HepG2 (cell line): Measurements from ENCODE around the gene TPI1. TPM values are rescaled to one million over a fixed set of nuclear protein-coding genes. Genes with fewer than 3 reads are reported as not detected.

ENCODE experiments used
- CC2D1A ChIP-seq: sonication (generic); formaldehyde crosslinking; IDR thresholded peaks from 2 replicates; pipeline ENCODE4 v1.8.1; 2023; ENCODE audit warnings: mild to moderate bottlenecking, missing genetic modification reagents
- JARID2 ChIP-seq: sonication (generic); formaldehyde crosslinking; IDR thresholded peaks from 2 replicates; pipeline ENCODE4 v1.8.1; 2023; ENCODE audit warnings: missing genetic modification reagents, inconsistent platforms; ENCODE audit not compliant: insufficient replicate concordance
- MAF1 ChIP-seq: sonication (generic); formaldehyde crosslinking; IDR thresholded peaks from 2 replicates; pipeline ENCODE4 v1.5.0; 2020; ENCODE audit warnings: missing genetic modification reagents, borderline replicate concordance
- MAFG ChIP-seq: sonication (generic); formaldehyde crosslinking; IDR thresholded peaks from 2 replicates; pipeline ENCODE4 v1.5.1; 2020; ENCODE audit warnings: mild to moderate bottlenecking, missing genetic modification reagents
- MED1 ChIP-seq: sonication (generic); formaldehyde crosslinking; IDR thresholded peaks from 2 replicates; pipeline ENCODE4 v1.4.0; 2020; ENCODE audit warnings: missing genetic modification reagents
- PREB ChIP-seq: sonication (generic); formaldehyde crosslinking; IDR thresholded peaks from 2 replicates; pipeline ENCODE4 v1.4.0; 2020; ENCODE audit warnings: missing genetic modification reagents
- PTBP1 ChIP-seq: fragments of 200-400 bp; formaldehyde crosslinking; IDR thresholded peaks from 2 replicates; pipeline ENCODE4 v1.6.1; 2018; ENCODE audit warnings: low read length, low read depth; ENCODE audit not compliant: poor library complexity, severe bottlenecking
- TMF1 ChIP-seq: sonication (generic); formaldehyde crosslinking; IDR thresholded peaks from 2 replicates; pipeline ENCODE4 v1.8.1; 2022; ENCODE audit warnings: low read depth, missing genetic modification reagents
- ZBTB7B ChIP-seq: sonication (generic); formaldehyde crosslinking; IDR thresholded peaks from 2 replicates; pipeline ENCODE4 v1.4.0; 2020; ENCODE audit warnings: missing genetic modification reagents
- ZKSCAN8 ChIP-seq: IDR thresholded peaks from 2 replicates; pipeline ENCODE4 v1.6.1; 2016; ENCODE audit warnings: borderline replicate concordance, missing genetic modification reagents, missing compliant biosample characterization
- ZNF274 ChIP-seq: sonication (generic); formaldehyde crosslinking; IDR thresholded peaks from 2 replicates; pipeline ENCODE4 v1.5.1; 2020; ENCODE audit warnings: mild to moderate bottlenecking, missing genetic modification reagents
- ZNF460 ChIP-seq: sonication (generic); formaldehyde crosslinking; IDR thresholded peaks from 2 replicates; pipeline ENCODE4 v1.5.1; 2020; ENCODE audit warnings: missing genetic modification reagents, mild to moderate bottlenecking, borderline replicate concordance
- ZNF782 ChIP-seq: sonication (generic); formaldehyde crosslinking; IDR thresholded peaks from 2 replicates; pipeline ENCODE4 v1.4.0; 2020; ENCODE audit warnings: missing genetic modification reagents, mild to moderate bottlenecking, borderline replicate concordance
- polyA plus RNA-seq, 8 experiments: library from polyadenylated mRNA; depleted of rRNA in 3 of 8; stranded (reverse) in 7 of 8; unstranded in 1 of 8; fragments of >200 nt; fragmentation: Illumina TruSeq in 4 of 8; extraction: Trizol in 4 of 8; gene quantifications; 2 replicates each; pipeline versions ENCODE4 v1.2.1 to v1.2.3, GENCODE V29; 2011 to 2016; ENCODE audit warnings: low read depth in 4 of 8, missing spikeins in 1 of 8, mixed read lengths in 1 of 8; ENCODE audit not compliant: insufficient read depth in 1 of 8
- total RNA-seq, 5 experiments: library from RNA; depleted of rRNA; stranded (reverse); fragments of >200 nt; fragmentation: Illumina TruSeq; extraction: Trizol; gene quantifications; 2 replicates each; pipeline ENCODE4 v1.2.3, GENCODE V29; 2016; ENCODE audit warnings: low read depth in 1 of 5
- TF ChIP-seq, protein P1 (sequence below): sonication (generic); formaldehyde crosslinking; IDR thresholded peaks from 2 replicates; pipeline ENCODE4 v1.5.1; 2020; ENCODE audit warnings: missing genetic modification reagents, mild to moderate bottlenecking, borderline replicate concordance
- TF ChIP-seq, protein P2 (sequence below): sonication (generic); formaldehyde crosslinking; IDR thresholded peaks from 2 replicates; pipeline ENCODE4 v1.4.0; 2020; ENCODE audit warnings: mild to moderate bottlenecking, missing genetic modification reagents, borderline replicate concordance
- TF ChIP-seq, protein P3 (sequence below): sonication (generic); formaldehyde crosslinking; IDR thresholded peaks from 2 replicates; pipeline ENCODE4 v1.9.0; 2021; ENCODE audit warnings: mild to moderate bottlenecking, missing genetic modification reagents

TPI1 gene
- total and polyA plus RNA-seq, 2 of the 13 experiments (the other 11 are each of a cell fraction or from before 2014, with no cell fraction given) = 945 to 2,535 TPM

DNA sequence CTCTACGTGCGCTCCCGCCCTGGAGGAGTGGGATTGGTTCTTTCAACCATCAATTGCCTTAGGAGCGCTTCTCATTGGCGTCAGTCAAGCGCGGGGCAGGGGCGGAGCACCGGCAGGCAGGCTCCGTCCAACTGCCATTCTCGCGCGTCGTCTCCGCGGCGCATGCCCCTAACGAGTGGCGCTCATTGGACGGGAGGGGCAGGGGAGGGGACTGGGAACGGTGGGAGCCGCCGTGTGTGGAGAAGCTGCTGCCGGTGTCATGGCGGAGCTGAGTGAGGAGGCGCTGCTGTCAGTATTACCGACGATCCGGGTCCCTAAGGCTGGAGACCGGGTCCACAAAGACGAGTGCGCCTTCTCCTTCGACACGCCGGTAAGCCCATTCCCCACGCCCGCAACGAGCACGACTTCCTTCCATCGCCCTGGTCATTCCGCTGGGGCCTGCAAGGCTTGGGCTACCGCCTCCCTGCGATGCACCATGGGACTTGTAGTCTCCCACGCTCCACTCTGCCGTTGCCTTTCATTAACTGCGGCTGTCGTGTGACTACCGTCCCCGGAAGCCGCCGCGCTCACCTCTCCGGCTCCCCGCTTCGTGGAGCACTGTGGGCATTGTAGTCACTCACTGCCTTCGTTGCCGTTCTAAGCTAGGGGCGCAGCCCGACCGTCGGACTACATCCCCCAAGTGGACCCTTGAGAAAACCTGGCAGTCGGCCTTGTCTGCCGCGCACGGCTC is 15.2 kb upstream of the TPI1 start, which contains the start of gene USP5 (continued):
- TF ChIP-seq, protein P1, sequence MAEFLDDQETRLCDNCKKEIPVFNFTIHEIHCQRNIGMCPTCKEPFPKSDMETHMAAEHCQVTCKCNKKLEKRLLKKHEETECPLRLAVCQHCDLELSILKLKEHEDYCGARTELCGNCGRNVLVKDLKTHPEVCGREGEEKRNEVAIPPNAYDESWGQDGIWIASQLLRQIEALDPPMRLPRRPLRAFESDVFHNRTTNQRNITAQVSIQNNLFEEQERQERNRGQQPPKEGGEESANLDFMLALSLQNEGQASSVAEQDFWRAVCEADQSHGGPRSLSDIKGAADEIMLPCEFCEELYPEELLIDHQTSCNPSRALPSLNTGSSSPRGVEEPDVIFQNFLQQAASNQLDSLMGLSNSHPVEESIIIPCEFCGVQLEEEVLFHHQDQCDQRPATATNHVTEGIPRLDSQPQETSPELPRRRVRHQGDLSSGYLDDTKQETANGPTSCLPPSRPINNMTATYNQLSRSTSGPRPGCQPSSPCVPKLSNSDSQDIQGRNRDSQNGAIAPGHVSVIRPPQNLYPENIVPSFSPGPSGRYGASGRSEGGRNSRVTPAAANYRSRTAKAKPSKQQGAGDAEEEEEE = no peak
- TF ChIP-seq, protein P2, sequence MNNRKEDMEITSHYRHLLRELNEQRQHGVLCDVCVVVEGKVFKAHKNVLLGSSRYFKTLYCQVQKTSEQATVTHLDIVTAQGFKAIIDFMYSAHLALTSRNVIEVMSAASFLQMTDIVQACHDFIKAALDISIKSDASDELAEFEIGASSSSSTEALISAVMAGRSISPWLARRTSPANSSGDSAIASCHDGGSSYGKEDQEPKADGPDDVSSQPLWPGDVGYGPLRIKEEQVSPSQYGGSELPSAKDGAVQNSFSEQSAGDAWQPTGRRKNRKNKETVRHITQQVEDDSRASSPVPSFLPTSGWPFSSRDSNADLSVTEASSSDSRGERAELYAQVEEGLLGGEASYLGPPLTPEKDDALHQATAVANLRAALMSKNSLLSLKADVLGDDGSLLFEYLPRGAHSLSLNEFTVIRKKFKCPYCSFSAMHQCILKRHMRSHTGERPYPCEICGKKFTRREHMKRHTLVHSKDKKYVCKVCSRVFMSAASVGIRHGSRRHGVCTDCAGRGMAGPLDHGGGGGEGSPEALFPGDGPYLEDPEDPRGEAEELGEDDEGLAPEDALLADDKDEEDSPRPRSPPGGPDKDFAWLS = no peak; the same call in 1 of the 2 replicates
- TF ChIP-seq TMF1 (CRISPR knock-in tag) (no peak), PTBP1 (no peak), MED1 (no peak), JARID2 (CRISPR knock-in tag) (no peak), MAF1 (CRISPR knock-in tag) (no peak), ZNF274 (no peak; the same call in 1 of the 2 replicates), ZNF782 (CRISPR knock-in tag) (no peak; the same call in 1 of the 2 replicates), ZKSCAN8 (no peak; the same call in 1 of the 2 replicates), ZBTB7B (CRISPR knock-in tag) (no peak; the same call in 1 of the 2 replicates), PREB (no peak), MAFG (CRISPR knock-in tag) (no peak), CC2D1A (no peak), ZNF460 (CRISPR knock-in tag) (no peak)
- TF ChIP-seq, protein P3, sequence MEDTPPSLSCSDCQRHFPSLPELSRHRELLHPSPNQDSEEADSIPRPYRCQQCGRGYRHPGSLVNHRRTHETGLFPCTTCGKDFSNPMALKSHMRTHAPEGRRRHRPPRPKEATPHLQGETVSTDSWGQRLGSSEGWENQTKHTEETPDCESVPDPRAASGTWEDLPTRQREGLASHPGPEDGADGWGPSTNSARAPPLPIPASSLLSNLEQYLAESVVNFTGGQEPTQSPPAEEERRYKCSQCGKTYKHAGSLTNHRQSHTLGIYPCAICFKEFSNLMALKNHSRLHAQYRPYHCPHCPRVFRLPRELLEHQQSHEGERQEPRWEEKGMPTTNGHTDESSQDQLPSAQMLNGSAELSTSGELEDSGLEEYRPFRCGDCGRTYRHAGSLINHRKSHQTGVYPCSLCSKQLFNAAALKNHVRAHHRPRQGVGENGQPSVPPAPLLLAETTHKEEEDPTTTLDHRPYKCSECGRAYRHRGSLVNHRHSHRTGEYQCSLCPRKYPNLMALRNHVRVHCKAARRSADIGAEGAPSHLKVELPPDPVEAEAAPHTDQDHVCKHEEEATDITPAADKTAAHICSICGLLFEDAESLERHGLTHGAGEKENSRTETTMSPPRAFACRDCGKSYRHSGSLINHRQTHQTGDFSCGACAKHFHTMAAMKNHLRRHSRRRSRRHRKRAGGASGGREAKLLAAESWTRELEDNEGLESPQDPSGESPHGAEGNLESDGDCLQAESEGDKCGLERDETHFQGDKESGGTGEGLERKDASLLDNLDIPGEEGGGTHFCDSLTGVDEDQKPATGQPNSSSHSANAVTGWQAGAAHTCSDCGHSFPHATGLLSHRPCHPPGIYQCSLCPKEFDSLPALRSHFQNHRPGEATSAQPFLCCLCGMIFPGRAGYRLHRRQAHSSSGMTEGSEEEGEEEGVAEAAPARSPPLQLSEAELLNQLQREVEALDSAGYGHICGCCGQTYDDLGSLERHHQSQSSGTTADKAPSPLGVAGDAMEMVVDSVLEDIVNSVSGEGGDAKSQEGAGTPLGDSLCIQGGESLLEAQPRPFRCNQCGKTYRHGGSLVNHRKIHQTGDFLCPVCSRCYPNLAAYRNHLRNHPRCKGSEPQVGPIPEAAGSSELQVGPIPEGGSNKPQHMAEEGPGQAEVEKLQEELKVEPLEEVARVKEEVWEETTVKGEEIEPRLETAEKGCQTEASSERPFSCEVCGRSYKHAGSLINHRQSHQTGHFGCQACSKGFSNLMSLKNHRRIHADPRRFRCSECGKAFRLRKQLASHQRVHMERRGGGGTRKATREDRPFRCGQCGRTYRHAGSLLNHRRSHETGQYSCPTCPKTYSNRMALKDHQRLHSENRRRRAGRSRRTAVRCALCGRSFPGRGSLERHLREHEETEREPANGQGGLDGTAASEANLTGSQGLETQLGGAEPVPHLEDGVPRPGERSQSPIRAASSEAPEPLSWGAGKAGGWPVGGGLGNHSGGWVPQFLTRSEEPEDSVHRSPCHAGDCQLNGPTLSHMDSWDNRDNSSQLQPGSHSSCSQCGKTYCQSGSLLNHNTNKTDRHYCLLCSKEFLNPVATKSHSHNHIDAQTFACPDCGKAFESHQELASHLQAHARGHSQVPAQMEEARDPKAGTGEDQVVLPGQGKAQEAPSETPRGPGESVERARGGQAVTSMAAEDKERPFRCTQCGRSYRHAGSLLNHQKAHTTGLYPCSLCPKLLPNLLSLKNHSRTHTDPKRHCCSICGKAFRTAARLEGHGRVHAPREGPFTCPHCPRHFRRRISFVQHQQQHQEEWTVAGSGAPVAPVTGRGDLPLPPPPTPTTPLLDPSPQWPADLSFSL = no peak
